MM.1S (cell line): ENCODE data around the gene CAPRIN1.

Source experiments
- EZH2 ChIP-seq: fragments of 300-600 bp; sonication (generic); optimal IDR thresholded peaks from 2 replicates; pipeline ENCODE3; 2017; ENCODE audit warnings: low read depth, mild to moderate bottlenecking, antibody characterized with exemption, low read length, mixed read lengths
- EZH2phosphoT487 ChIP-seq: fragments of 300-600 bp; sonication (generic); IDR thresholded peaks from 2 replicates; pipeline ENCODE4 v1.6.1; 2018; ENCODE audit warnings: antibody characterized with exemption, low read length
- TF ChIP-seq, protein P1 (sequence below): fragments of 300-600 bp; sonication (generic); IDR thresholded peaks from 2 replicates; pipeline ENCODE4 v1.5.1; 2016; ENCODE audit warnings: antibody characterized with exemption, low read length, mixed read lengths

DNA sequence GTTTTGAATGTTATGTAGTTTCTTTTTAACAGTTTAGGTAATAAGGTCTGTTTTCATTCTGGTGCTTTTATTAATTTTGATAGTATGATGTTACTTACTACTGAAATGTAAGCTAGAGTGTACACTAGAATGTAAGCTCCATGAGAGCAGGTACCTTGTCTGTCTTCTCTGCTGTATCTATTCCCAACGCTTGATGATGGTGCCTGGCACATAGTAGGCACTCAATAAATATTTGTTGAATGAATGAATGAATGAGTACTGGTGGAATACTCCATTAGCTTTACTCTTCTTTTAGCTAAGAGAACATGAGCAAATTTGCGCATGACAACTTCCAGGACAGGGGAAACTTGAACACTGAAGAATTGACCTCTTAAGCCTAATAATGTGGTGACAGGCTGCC, 47.3 kb downstream of the CAPRIN1 start:
- TF ChIP-seq, protein P1, sequence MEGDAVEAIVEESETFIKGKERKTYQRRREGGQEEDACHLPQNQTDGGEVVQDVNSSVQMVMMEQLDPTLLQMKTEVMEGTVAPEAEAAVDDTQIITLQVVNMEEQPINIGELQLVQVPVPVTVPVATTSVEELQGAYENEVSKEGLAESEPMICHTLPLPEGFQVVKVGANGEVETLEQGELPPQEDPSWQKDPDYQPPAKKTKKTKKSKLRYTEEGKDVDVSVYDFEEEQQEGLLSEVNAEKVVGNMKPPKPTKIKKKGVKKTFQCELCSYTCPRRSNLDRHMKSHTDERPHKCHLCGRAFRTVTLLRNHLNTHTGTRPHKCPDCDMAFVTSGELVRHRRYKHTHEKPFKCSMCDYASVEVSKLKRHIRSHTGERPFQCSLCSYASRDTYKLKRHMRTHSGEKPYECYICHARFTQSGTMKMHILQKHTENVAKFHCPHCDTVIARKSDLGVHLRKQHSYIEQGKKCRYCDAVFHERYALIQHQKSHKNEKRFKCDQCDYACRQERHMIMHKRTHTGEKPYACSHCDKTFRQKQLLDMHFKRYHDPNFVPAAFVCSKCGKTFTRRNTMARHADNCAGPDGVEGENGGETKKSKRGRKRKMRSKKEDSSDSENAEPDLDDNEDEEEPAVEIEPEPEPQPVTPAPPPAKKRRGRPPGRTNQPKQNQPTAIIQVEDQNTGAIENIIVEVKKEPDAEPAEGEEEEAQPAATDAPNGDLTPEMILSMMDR = no peak
- TF ChIP-seq EZH2 (no peak), EZH2phosphoT487 (no peak)
